SK-N-MC (cell line): Measurements from ENCODE around the gene ACER3.

ENCODE experiments used
- EZH2 ChIP-seq: fragments of 200-600 bp; sonication (generic); IDR thresholded peaks from one replicate; pipeline ENCODE4 v1.6.1; 2017; ENCODE audit warnings: antibody characterized with exemption
- FOXP2 ChIP-seq: optimal IDR thresholded peaks from 2 replicates; pipeline ENCODE3; 2011; ENCODE audit warnings: mild to moderate bottlenecking, moderate library complexity; ENCODE audit not compliant: insufficient read depth; ENCODE audit errors: extremely low read length, control extremely low read depth
- POLR2AphosphoS5 ChIP-seq: IDR thresholded peaks from 2 replicates; pipeline ENCODE4 v1.6.1; 2012; ENCODE audit warnings: mild to moderate bottlenecking, low read depth, low read length, borderline replicate concordance

DNA sequence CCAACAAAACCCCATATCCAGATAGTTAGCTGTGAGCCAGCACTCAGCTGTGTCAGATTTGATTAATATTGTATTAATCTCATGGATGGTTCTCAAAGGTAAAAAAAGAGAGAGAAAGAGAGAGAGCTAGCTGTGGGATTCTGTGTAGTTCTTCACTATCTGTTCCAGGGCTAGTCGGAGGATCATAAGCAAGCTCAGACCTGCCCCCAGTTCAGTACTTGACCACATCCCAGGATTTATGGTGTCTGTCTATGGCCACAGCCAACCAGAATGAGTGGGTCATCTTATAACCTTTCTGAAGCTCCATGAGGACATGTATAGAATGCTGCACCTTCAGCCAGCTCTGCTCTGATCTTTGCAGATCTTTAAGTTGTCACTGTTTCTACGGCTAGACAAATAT lies 160.0 kb downstream of the ACER3 start:
- TF ChIP-seq EZH2 = no peak
- TF ChIP-seq POLR2AphosphoS5 = no peak
- no peak for TF ChIP-seq FOXP2
